OCI-LY7 (cell line): ENCODE results near the gene RBBP6. TPM values are rescaled to one million over a fixed set of nuclear protein-coding genes. Genes with fewer than 3 reads are reported as not detected.

Source experiments
- BruUV-seq: library from RNA; stranded (reverse); fragments of 400-500 nt; replicated peaks from 2 replicates; lab custom pipeline; 2021; lab: Mats Ljungman, UMichigan
- CTCF ChIA-PET: fragments of 300-600 bp; sonication (Branson Sonifier 250); formaldehyde crosslinking; loops from one replicate; lab custom pipeline; 2022; ENCODE audit warnings: antibody characterized with exemption; ENCODE audit not compliant: unreplicated experiment; lab: Charles Lee
- POLR2A ChIA-PET: fragments of 300-600 bp; sonication (Branson Sonifier 250); formaldehyde crosslinking; loops from one replicate; lab custom pipeline; 2022; ENCODE audit warnings: antibody characterized with exemption; lab: Charles Lee
- DNase-seq: peaks from one replicate; pipeline ENCODE4 v3.0.0-alpha.2; 2015; ENCODE audit warnings: low spot score
- H2AFZ ChIP-seq: fragments of 200-600 bp; sonication (generic), shearing (Covaris generic); 2 replicates; pipeline ENCODE4 v1.6.1; 2014; ENCODE audit warnings: mild to moderate bottlenecking, antibody characterized with exemption, low read length, moderate library complexity
- H3K27ac ChIP-seq: fragments of 200-600 bp; sonication (generic); 2 replicates; pipeline ENCODE4 v1.5.1; 2014; ENCODE audit warnings: mixed run types, low read depth, mild to moderate bottlenecking, moderate library complexity, low read length, inconsistent platforms; ENCODE audit not compliant: poor library complexity, severe bottlenecking
- H3K36me3 ChIP-seq: fragments of 200-600 bp; sonication (generic); 2 replicates; pipeline ENCODE4 v1.6.1; 2014; ENCODE audit warnings: mild to moderate bottlenecking, antibody characterized with exemption, low read length, moderate library complexity, mixed read lengths; ENCODE audit not compliant: insufficient read depth
- H3K4me1 ChIP-seq: fragments of 200-600 bp; sonication (generic); 2 replicates; pipeline ENCODE4 v1.5.1; 2014; ENCODE audit warnings: mild to moderate bottlenecking, low read length; ENCODE audit not compliant: insufficient read depth, poor library complexity, severe bottlenecking
- H3K4me2 ChIP-seq: fragments of 200-600 bp; sonication (generic); 2 replicates; pipeline ENCODE4 v1.6.1; 2014; ENCODE audit warnings: mild to moderate bottlenecking, low read length
- H3K4me3 ChIP-seq: fragments of 200-600 bp; sonication (generic); 2 replicates; pipeline ENCODE4 v1.5.1; 2014; ENCODE audit warnings: mild to moderate bottlenecking, low read depth, low read length; ENCODE audit not compliant: poor library complexity, severe bottlenecking
- H3K79me2 ChIP-seq: fragments of 200-600 bp; sonication (generic); 2 replicates; pipeline ENCODE4 v1.6.1; 2016; ENCODE audit warnings: low read depth, mild to moderate bottlenecking, low read length, moderate library complexity, mixed read lengths; ENCODE audit not compliant: insufficient read depth
- H3K9me2 ChIP-seq: fragments of 200-600 bp; sonication (generic); 2 replicates; pipeline ENCODE4 v1.6.1; 2016; ENCODE audit warnings: mild to moderate bottlenecking, low read length, mixed read lengths; ENCODE audit not compliant: insufficient read depth
- H3K9me3 ChIP-seq: fragments of 200-600 bp; sonication (generic); 2 replicates; pipeline ENCODE4 v1.6.1; 2014; ENCODE audit warnings: mild to moderate bottlenecking, mixed run types, low read length, mixed read lengths
- H4K20me1 ChIP-seq: fragments of 200-600 bp; sonication (generic); 2 replicates; pipeline ENCODE4 v1.6.1; 2014; ENCODE audit warnings: mild to moderate bottlenecking, antibody characterized with exemption, low read length, moderate library complexity, mixed read lengths; ENCODE audit not compliant: insufficient read depth
- EZH2phosphoT487 ChIP-seq: fragments of 200-600 bp; sonication (generic); IDR thresholded peaks from 2 replicates; pipeline ENCODE4 v1.6.1; 2018; ENCODE audit warnings: low read depth, borderline replicate concordance, mild to moderate bottlenecking, mixed run types, antibody characterized with exemption, low read length, moderate library complexity, mixed read lengths
- intact Hi-C: fragments of 100-400 bp; cut with micrococcal nuclease; formaldehyde crosslinking; loops from one replicate; pipeline ENCODE4 v1.10.0; 2022; ENCODE audit not compliant: unreplicated experiment
- total RNA-seq, 2 experiments: library from RNA; depleted of rRNA in 1 of 2; stranded (reverse); fragments of >200 nt in 1 of 2; shearing (Covaris generic) in 1 of 2; gene quantifications; 2 replicates each; pipeline ENCODE4 v1.2.3, GENCODE V29; 2014 to 2022
- TF ChIP-seq, protein P1 (sequence below): fragments of 200-600 bp; sonication (generic); conservative IDR thresholded peaks from 2 replicates; pipeline ENCODE4 v1.5.1; 2014; ENCODE audit warnings: mild to moderate bottlenecking, antibody characterized with exemption, low read length, moderate library complexity, mixed read lengths

RBBP6 gene
- total RNA-seq, 2 experiments from 2014 or later = 41.2 to 83.0 TPM

DNA sequence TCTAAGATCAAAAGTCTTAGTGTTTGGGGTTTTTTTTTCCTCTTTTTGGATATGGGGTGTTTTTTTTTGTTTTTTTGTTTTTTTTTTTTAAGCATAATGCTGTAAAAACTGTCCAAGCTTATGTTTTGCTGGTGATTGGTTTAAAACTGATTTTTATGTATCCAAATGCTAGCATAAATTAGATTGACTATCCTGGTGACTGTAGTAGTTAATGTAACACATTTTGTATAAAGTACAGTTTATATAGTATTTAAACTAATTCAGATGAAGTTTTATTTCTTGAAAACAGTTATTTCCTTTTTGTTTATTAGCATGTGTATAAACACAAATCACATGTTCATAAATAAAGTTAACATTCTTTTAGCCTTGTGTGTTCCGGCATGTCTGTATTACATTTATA, 10.9 kb downstream of the RBBP6 start:
- Histone ChIP-seq H3K4me3 (no peak overlapping the region), H3K79me2 (peaks cover 91% of the 10 kb centered on the region), H3K9me2 (no peaks in the 10 kb centered on the region), H3K4me2 (no peak overlapping the region), H3K9me3 (no peaks in the 10 kb centered on the region), H2AFZ (no peak overlapping the region), H3K27ac (no peak overlapping the region), H3K36me3 (peaks cover 98% of the 10 kb centered on the region), H3K4me1 (peaks cover 4% of the 10 kb centered on the region), H4K20me1 (peaks cover 19% of the 10 kb centered on the region)
- BruUV-seq = no TSS peak
- ChIA-PET POLR2A (interaction anchor here (1.2 kb wide), 1 partner anchor 9 kb away, joined by 4 read pairs; no protein-coding TSS in a partner anchor), CTCF (no interaction called here)
- TF ChIP-seq, protein P1, sequence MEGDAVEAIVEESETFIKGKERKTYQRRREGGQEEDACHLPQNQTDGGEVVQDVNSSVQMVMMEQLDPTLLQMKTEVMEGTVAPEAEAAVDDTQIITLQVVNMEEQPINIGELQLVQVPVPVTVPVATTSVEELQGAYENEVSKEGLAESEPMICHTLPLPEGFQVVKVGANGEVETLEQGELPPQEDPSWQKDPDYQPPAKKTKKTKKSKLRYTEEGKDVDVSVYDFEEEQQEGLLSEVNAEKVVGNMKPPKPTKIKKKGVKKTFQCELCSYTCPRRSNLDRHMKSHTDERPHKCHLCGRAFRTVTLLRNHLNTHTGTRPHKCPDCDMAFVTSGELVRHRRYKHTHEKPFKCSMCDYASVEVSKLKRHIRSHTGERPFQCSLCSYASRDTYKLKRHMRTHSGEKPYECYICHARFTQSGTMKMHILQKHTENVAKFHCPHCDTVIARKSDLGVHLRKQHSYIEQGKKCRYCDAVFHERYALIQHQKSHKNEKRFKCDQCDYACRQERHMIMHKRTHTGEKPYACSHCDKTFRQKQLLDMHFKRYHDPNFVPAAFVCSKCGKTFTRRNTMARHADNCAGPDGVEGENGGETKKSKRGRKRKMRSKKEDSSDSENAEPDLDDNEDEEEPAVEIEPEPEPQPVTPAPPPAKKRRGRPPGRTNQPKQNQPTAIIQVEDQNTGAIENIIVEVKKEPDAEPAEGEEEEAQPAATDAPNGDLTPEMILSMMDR = no peak
- no peak for TF ChIP-seq EZH2phosphoT487
- intact Hi-C loops = no loop called here
- DNase-seq = no peak

GRCh38 chr16:24552705-24553246, 13.4 kb downstream of the RBBP6 start:
- CTCF ChIA-PET = no interaction called here
- Histone ChIP-seq H3K4me2 (no peak overlapping the region), H2AFZ (no peak overlapping the region), H4K20me1 (peaks cover 14% of the 10 kb centered on the region; the same call in 1 of the 2 replicates), H3K36me3 (peaks cover 98% of the 10 kb centered on the region), H3K27ac (no peak overlapping the region), H3K9me3 (no peaks in the 10 kb centered on the region), H3K9me2 (no peaks in the 10 kb centered on the region), H3K4me3 (no peak overlapping the region), H3K4me1 (no peaks in the 10 kb centered on the region), H3K79me2 (peaks cover 67% of the 10 kb centered on the region; the same call in 1 of the 2 replicates)
- POLR2A ChIA-PET = interaction anchor here (0.6 kb wide), 2 partner anchors 37 to 296 kb away, joined by 3 to 4 read pairs; no protein-coding TSS in a partner anchor
- no peak for TF ChIP-seq EZH2phosphoT487
- TF ChIP-seq, protein P1 = no peak
- no TSS peak for BruUV-seq
- intact Hi-C loops = no loop called here
- DNase-seq = no peak

DNA sequence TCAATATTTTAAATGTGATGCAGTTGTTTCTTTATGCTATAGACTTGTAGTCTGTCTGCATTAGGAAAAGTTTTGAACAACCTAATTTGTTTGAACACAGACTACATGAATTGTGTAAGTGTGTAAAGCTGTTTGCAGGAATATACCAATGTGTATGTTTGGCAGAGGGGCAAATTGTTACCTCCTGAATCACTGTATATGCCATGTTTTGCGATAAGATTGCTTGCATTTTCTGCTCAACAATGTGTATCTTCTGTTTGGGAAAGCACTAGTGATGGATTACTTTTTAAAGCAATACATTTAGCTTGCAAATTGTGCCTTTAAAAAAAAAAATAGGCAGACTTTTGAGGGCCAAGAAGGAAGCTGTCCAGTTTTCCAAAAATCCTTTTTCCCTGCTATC, 14.6 kb downstream of the RBBP6 start:
- no TSS peak for BruUV-seq
- Histone ChIP-seq H2AFZ (no peak overlapping the region), H3K27ac (no peak overlapping the region), H3K79me2 (peaks cover 55% of the 10 kb centered on the region; the same call in 1 of the 2 replicates), H3K4me3 (no peak overlapping the region), H4K20me1 (peaks cover 14% of the 10 kb centered on the region; the same call in 1 of the 2 replicates), H3K36me3 (peaks cover 98% of the 10 kb centered on the region), H3K9me3 (no peaks in the 10 kb centered on the region), H3K4me1 (no peaks in the 10 kb centered on the region), H3K9me2 (no peaks in the 10 kb centered on the region), H3K4me2 (no peak overlapping the region)
- TF ChIP-seq EZH2phosphoT487 = no peak
- TF ChIP-seq, protein P1 = no peak
- CTCF ChIA-PET = no interaction called here
- DNase-seq = no peak
- intact Hi-C loops = no loop called here
- POLR2A ChIA-PET = interaction anchor here (1.1 kb wide), 2 partner anchors 10 to 11 kb away, joined by 3 read pairs; no protein-coding TSS in a partner anchor
